ENCODE results near the gene RIBC1.

DNA sequence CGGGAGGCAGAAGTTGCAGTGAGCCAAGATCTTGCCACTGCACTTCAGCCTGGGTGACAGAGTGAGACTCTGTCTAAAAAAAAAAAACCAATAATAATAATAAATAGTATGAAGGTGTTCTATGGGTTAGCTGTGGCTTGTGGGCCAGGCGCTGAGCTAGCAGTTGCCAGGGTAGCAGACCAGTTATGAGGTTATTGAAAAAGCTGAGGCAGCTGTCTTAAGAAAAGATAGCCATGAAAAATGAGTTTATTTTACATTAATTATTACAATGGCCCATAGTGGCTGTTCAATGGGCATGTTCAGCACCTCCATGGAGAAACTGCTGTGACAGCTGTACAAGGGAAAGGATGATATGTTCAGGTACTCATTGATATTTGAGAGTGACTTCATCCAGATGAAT, 24.8 kb downstream of the RIBC1 start:
- TF ChIP-seq, protein P1, sequence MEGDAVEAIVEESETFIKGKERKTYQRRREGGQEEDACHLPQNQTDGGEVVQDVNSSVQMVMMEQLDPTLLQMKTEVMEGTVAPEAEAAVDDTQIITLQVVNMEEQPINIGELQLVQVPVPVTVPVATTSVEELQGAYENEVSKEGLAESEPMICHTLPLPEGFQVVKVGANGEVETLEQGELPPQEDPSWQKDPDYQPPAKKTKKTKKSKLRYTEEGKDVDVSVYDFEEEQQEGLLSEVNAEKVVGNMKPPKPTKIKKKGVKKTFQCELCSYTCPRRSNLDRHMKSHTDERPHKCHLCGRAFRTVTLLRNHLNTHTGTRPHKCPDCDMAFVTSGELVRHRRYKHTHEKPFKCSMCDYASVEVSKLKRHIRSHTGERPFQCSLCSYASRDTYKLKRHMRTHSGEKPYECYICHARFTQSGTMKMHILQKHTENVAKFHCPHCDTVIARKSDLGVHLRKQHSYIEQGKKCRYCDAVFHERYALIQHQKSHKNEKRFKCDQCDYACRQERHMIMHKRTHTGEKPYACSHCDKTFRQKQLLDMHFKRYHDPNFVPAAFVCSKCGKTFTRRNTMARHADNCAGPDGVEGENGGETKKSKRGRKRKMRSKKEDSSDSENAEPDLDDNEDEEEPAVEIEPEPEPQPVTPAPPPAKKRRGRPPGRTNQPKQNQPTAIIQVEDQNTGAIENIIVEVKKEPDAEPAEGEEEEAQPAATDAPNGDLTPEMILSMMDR (conservative IDR thresholded peaks at IDR 0.05; ENCODE audit: low read length), result no peak
- TF ChIP-seq EZH2phosphoT487 (IDR thresholded peaks at IDR 0.05; ENCODE audit: borderline replicate concordance, low read depth, low read length), result no peak
